Liver (tissue), 9 donors: ENCODE results near the gene PYGB. TPM values are rescaled to one million over a fixed set of nuclear protein-coding genes. Genes with fewer than 3 reads are reported as not detected.

Source experiments
- DNase-seq: peaks from one replicate; pipeline ENCODE4 v3.0.0-alpha.2; 2017; ENCODE audit warnings: low spot score
- H3K27ac ChIP-seq, 2 donors: one replicate each; pipeline ENCODE4 v1.7.0; 2013; ENCODE audit warnings: inconsistent platforms in 2 of 2, low read length in 2 of 2, control low read depth in 1 of 2, low read depth in 1 of 2, mild to moderate bottlenecking in 1 of 2
- H3K27me3 ChIP-seq, 4 donors: one replicate each; pipeline versions ENCODE4 v1.6.1 to v1.7.0; 2013; ENCODE audit warnings: low read length in 3 of 4, inconsistent platforms in 1 of 4, mild to moderate bottlenecking in 1 of 4, moderate library complexity in 1 of 4; ENCODE audit not compliant: control insufficient read depth in 4 of 4, insufficient read depth in 4 of 4
- H3K36me3 ChIP-seq, 4 donors: one replicate each; pipeline versions ENCODE4 v1.6.1 to v1.7.0; 2013; ENCODE audit warnings: low read length in 3 of 4, mild to moderate bottlenecking in 3 of 4, low read depth in 1 of 4, moderate library complexity in 1 of 4; ENCODE audit not compliant: control insufficient read depth in 4 of 4, insufficient read depth in 3 of 4
- H3K4me1 ChIP-seq, 4 donors: one replicate each; pipeline versions ENCODE4 v1.6.1 to v1.7.0; 2013; ENCODE audit warnings: low read length in 3 of 4, mild to moderate bottlenecking in 3 of 4, moderate library complexity in 1 of 4; ENCODE audit not compliant: control insufficient read depth in 4 of 4, insufficient read depth in 4 of 4
- H3K4me3 ChIP-seq, 3 donors: one replicate each; pipeline versions ENCODE4 v1.6.1 to v1.7.0; 2013; ENCODE audit warnings: low read length in 3 of 3, control low read depth in 1 of 3, low read depth in 1 of 3, mild to moderate bottlenecking in 1 of 3
- H3K9ac ChIP-seq, 2 donors: one replicate each; pipeline ENCODE4 v1.7.0; 2013; ENCODE audit warnings: low read length in 2 of 2, mild to moderate bottlenecking in 2 of 2, moderate library complexity in 2 of 2, control low read depth in 1 of 2, low read depth in 1 of 2
- H3K9me3 ChIP-seq, 4 donors: one replicate each; pipeline versions ENCODE4 v1.6.1 to v1.7.0; 2013; ENCODE audit warnings: low read length in 3 of 4; ENCODE audit not compliant: control insufficient read depth in 4 of 4
- ATF3 ChIP-seq: IDR thresholded peaks from 2 replicates; pipeline ENCODE4 v1.6.1; 2016; ENCODE audit warnings: antibody characterized with exemption
- CTCF ChIP-seq: fragments of 150-350 bp; IDR thresholded peaks from 2 replicates; pipeline ENCODE4 v1.5.1; 2017; ENCODE audit warnings: improper control_type of control experiment, low read depth, low read length; ENCODE audit not compliant: missing input control
- EGR1 ChIP-seq, 2 donors: IDR thresholded peaks; 2 replicates each; pipeline ENCODE4 v1.6.1; 2016 to 2018; ENCODE audit warnings: antibody characterized with exemption in 2 of 2, low read depth in 2 of 2
- FOXA1 ChIP-seq: IDR thresholded peaks from 2 replicates; pipeline ENCODE4 v1.6.1; 2016; ENCODE audit warnings: antibody characterized with exemption
- FOXA2 ChIP-seq: IDR thresholded peaks from 2 replicates; pipeline ENCODE4 v1.6.1; 2016; ENCODE audit warnings: antibody characterized with exemption
- GABPA ChIP-seq, 2 donors: IDR thresholded peaks in 1 of 2; conservative IDR thresholded peaks in 1 of 2; 2 replicates each; pipeline ENCODE4 v1.6.1; 2016; ENCODE audit warnings: antibody characterized with exemption in 2 of 2, mild to moderate bottlenecking in 1 of 2, moderate library complexity in 1 of 2
- HNF4A ChIP-seq, 2 donors: conservative IDR thresholded peaks; 2 replicates each; pipeline ENCODE4 v1.6.1; 2016; ENCODE audit warnings: antibody characterized with exemption in 2 of 2, mild to moderate bottlenecking in 2 of 2
- HNF4G ChIP-seq: IDR thresholded peaks from 2 replicates; pipeline ENCODE4 v1.6.1; 2016; ENCODE audit warnings: antibody characterized with exemption
- JUND ChIP-seq, 2 donors: IDR thresholded peaks; 2 replicates each; pipeline ENCODE4 v1.6.1; 2016; ENCODE audit warnings: antibody characterized with exemption in 2 of 2
- MAX ChIP-seq: IDR thresholded peaks from 2 replicates; pipeline ENCODE4 v1.6.1; 2016; ENCODE audit warnings: antibody characterized with exemption
- NR2F2 ChIP-seq: IDR thresholded peaks from 2 replicates; pipeline ENCODE4 v1.6.1; 2016; ENCODE audit warnings: antibody characterized with exemption
- RAD21 ChIP-seq, 2 donors: IDR thresholded peaks; 2 replicates each; pipeline ENCODE4 v1.6.1; 2016; ENCODE audit warnings: antibody characterized with exemption in 2 of 2, mild to moderate bottlenecking in 2 of 2
- REST ChIP-seq: IDR thresholded peaks from 2 replicates; pipeline ENCODE4 v1.6.1; 2016; ENCODE audit warnings: antibody characterized with exemption, mild to moderate bottlenecking
- RXRA ChIP-seq, 2 donors: IDR thresholded peaks; 2 replicates each; pipeline ENCODE4 v1.6.1; 2017 to 2018; ENCODE audit warnings: antibody characterized with exemption in 2 of 2, mild to moderate bottlenecking in 1 of 2
- SP1 ChIP-seq: IDR thresholded peaks from 2 replicates; pipeline ENCODE4 v1.6.1; 2018; ENCODE audit warnings: antibody characterized with exemption, mild to moderate bottlenecking
- TAF1 ChIP-seq: conservative IDR thresholded peaks from 2 replicates; pipeline ENCODE4 v1.6.1; 2016; ENCODE audit warnings: antibody characterized with exemption, mild to moderate bottlenecking
- YY1 ChIP-seq: IDR thresholded peaks from 2 replicates; pipeline ENCODE4 v1.6.1; 2016; ENCODE audit warnings: antibody characterized with exemption, mild to moderate bottlenecking
- ZBTB33 ChIP-seq: IDR thresholded peaks from 2 replicates; pipeline ENCODE4 v1.6.1; 2016; ENCODE audit warnings: antibody characterized with exemption
- WGBS: extraction: QIAGEN DNeasy Blood & Tissue Kit; methylation state at CpG from one replicate; pipeline ENCODE4 v1.1.7; 2013; 5-methylcytosine and 5-hydroxymethylcytosine counted together
- polyA plus RNA-seq, 2 donors: library from polyadenylated mRNA; stranded (reverse) in 1 of 2; unstranded in 1 of 2; fragments of 200-250 nt in 1 of 2; fragments of >200 nt in 1 of 2; fragmentation: Nextera tagmentation in 1 of 2; extraction: Ambion mirVana in 1 of 2; gene quantifications; one replicate each; pipeline versions ENCODE4 v1.2.1 to v1.2.3, GENCODE V29; 2013 to 2015
- total RNA-seq, 2 donors: library from RNA; depleted of rRNA; stranded (reverse); fragments of >200 nt; gene quantifications; one replicate each; pipeline ENCODE4 v1.2.3, GENCODE V29; 2014
- donor health status: healthy.
- donor health status: healthy.
- donor health status: healthy.
- donor health status: healthy.
- donor health status: healthy.

PYGB gene
- total and polyA plus RNA-seq, 4 donors = 3.6 to 11.7 (median 9.8) TPM

- TF ChIP-seq GABPA (IDR thresholded peaks at IDR 0.05 in 1 of 2, conservative IDR thresholded peaks at IDR 0.05 in 1 of 2) (no peak), REST (no peak), RXRA (IDR thresholded peaks at IDR 0.05) (no peak), NR2F2 (no peak), FOXA2 (no peak), SP1 (no peak), ZBTB33 (no peak), JUND (IDR thresholded peaks at IDR 0.05) (no peak), ATF3 (no peak)
- Histone ChIP-seq H3K9ac (no peak overlapping the region), H3K4me3 (no peak overlapping the region), H3K9me3 (no peaks in the 10 kb centered on the region), H3K27ac (no peak overlapping the region), H3K36me3 (peaks cover 0 to 2% (median 0%) of the 10 kb centered on the region in 4 donors), H3K27me3 (no peaks in the 10 kb centered on the region), H3K4me1 (peaks cover 0 to 4% (median 0%) of the 10 kb centered on the region in 4 donors)
- DNase-seq = no peak
- 70% methylated on average over 5 of the region's 5 CpGs for WGBS
Observed at GRCh38 chr20:25324412-25324811, 76.5 kb downstream of the PYGB start.

GRCh38 chr20:25325073-25325472 lies 77.2 kb downstream of the PYGB start:
- Histone ChIP-seq H3K9ac (no peak overlapping the region), H3K4me1 (peaks cover 0 to 4% (median 0%) of the 10 kb centered on the region in 4 donors), H3K36me3 (peaks cover 0 to 2% (median 0%) of the 10 kb centered on the region in 4 donors), H3K27me3 (no peaks in the 10 kb centered on the region), H3K27ac (no peak overlapping the region), H3K9me3 (no peaks in the 10 kb centered on the region), H3K4me3 (no peak overlapping the region)
- WGBS = 83% methylated on average over 3 of the region's 3 CpGs
- no peak for DNase-seq
- no peak for TF ChIP-seq RXRA (IDR thresholded peaks at IDR 0.05)
- TF ChIP-seq EGR1 (IDR thresholded peaks at IDR 0.05; ENCODE audit: low read depth in 2 of 2) = no peak
- TF ChIP-seq GABPA (IDR thresholded peaks at IDR 0.05 in 1 of 2, conservative IDR thresholded peaks at IDR 0.05 in 1 of 2) = no peak
- no peak for TF ChIP-seq RAD21 (IDR thresholded peaks at IDR 0.05)
- TF ChIP-seq FOXA1 = no peak
- no peak for TF ChIP-seq CTCF
- TF ChIP-seq REST = no peak
- TF ChIP-seq YY1 = no peak
- no peak for TF ChIP-seq SP1
- no peak for TF ChIP-seq ATF3
- no peak for TF ChIP-seq MAX
- TF ChIP-seq TAF1 = no peak
- TF ChIP-seq JUND (IDR thresholded peaks at IDR 0.05) = no peak
- TF ChIP-seq ZBTB33 = no peak
- no peak for TF ChIP-seq HNF4A (conservative IDR thresholded peaks at IDR 0.05)
- TF ChIP-seq HNF4G = no peak
